Neural progenitor cell (in vitro differentiated cells): Measurements from ENCODE around the gene ANKRD12.

Source experiments
- EZH2 ChIP-seq: fragments of 200-600 bp; sonication (generic); IDR thresholded peaks from 2 replicates; pipeline ENCODE4 v1.6.1; 2017; ENCODE audit warnings: antibody characterized with exemption, mild to moderate bottlenecking, moderate library complexity
- EZH2phosphoT487 ChIP-seq: fragments of 200-600 bp; sonication (generic); IDR thresholded peaks from 2 replicates; pipeline ENCODE4 v1.6.1; 2017; ENCODE audit warnings: antibody characterized with exemption
- TF ChIP-seq, protein P1 (sequence below): fragments of 200-600 bp; sonication (generic); IDR thresholded peaks from 2 replicates; pipeline ENCODE4 v1.5.1; 2017; ENCODE audit warnings: antibody characterized with exemption, mild to moderate bottlenecking

DNA sequence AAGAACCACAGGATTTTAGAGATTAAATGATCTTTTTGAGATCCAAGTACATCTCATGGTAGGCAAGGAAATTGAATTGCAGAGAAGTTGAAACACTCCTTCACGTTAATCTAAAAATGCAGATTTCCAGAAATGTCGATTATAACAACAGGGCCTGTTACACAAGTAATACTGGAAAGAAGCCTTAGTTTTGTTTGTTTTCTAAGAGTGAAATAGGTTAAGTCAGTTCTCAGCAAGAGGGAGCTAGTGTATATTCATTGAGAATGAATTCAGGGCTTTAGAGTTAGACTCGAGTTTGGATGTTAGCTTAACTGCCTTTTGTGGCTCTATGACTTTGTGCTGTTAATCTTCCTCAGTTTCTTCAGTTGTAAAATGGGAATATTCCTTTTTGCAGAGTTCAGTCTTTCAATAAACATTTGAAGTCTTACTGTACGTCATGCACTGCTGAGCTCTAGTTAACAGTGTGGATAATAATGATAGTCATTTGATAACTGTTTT lies 33.2 kb upstream of the ANKRD12 start:
- TF ChIP-seq, protein P1, sequence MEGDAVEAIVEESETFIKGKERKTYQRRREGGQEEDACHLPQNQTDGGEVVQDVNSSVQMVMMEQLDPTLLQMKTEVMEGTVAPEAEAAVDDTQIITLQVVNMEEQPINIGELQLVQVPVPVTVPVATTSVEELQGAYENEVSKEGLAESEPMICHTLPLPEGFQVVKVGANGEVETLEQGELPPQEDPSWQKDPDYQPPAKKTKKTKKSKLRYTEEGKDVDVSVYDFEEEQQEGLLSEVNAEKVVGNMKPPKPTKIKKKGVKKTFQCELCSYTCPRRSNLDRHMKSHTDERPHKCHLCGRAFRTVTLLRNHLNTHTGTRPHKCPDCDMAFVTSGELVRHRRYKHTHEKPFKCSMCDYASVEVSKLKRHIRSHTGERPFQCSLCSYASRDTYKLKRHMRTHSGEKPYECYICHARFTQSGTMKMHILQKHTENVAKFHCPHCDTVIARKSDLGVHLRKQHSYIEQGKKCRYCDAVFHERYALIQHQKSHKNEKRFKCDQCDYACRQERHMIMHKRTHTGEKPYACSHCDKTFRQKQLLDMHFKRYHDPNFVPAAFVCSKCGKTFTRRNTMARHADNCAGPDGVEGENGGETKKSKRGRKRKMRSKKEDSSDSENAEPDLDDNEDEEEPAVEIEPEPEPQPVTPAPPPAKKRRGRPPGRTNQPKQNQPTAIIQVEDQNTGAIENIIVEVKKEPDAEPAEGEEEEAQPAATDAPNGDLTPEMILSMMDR, result no peak
- TF ChIP-seq EZH2 (no peak), EZH2phosphoT487 (no peak)
